ENCODE measurements around the gene HTR3C. TPM values are rescaled to one million over a fixed set of nuclear protein-coding genes. Genes with fewer than 3 reads are reported as not detected.

HTR3C gene
- total RNA-seq, 2 donors from 2014 or later, result not detected

DNA sequence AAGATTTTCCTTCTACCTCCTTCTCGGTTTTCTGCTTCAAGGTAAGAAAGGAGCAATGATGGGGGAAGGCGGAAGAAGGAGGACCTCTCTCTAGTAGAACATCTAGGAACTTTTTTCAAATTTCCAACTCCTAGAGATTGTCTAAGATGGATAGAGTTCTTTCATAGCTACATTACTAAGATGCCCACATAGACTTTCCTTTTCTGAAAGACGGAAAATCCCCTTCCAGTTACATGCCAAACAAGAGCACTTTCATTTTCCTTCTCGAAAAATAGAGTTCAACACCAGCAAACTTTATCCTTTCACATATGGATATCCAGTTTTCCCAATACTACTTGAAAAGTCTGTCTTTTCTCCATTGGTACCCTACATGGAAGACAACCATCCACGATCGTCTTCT is 44.7 kb downstream of the HTR3C start:
- Histone ChIP-seq H3K4me3 (no peak overlapping the region), H3K27me3 (no peaks in the 10 kb centered on the region), H3K9ac (ENCODE audit: low read depth in 2 of 2, low read length in 2 of 2) (no peak overlapping the region), H3K36me3 (no peaks in the 10 kb centered on the region), H3K4me1 (no peaks in the 10 kb centered on the region), H3K9me3 (no peaks in the 10 kb centered on the region), H3K27ac (no peak overlapping the region)
- intact Hi-C loops (cut with DNase I), result no loop called here
- DNase-seq, result no peak
- TF ChIP-seq, protein P1, sequence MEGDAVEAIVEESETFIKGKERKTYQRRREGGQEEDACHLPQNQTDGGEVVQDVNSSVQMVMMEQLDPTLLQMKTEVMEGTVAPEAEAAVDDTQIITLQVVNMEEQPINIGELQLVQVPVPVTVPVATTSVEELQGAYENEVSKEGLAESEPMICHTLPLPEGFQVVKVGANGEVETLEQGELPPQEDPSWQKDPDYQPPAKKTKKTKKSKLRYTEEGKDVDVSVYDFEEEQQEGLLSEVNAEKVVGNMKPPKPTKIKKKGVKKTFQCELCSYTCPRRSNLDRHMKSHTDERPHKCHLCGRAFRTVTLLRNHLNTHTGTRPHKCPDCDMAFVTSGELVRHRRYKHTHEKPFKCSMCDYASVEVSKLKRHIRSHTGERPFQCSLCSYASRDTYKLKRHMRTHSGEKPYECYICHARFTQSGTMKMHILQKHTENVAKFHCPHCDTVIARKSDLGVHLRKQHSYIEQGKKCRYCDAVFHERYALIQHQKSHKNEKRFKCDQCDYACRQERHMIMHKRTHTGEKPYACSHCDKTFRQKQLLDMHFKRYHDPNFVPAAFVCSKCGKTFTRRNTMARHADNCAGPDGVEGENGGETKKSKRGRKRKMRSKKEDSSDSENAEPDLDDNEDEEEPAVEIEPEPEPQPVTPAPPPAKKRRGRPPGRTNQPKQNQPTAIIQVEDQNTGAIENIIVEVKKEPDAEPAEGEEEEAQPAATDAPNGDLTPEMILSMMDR (IDR thresholded peaks at IDR 0.05), result no peak

DNA sequence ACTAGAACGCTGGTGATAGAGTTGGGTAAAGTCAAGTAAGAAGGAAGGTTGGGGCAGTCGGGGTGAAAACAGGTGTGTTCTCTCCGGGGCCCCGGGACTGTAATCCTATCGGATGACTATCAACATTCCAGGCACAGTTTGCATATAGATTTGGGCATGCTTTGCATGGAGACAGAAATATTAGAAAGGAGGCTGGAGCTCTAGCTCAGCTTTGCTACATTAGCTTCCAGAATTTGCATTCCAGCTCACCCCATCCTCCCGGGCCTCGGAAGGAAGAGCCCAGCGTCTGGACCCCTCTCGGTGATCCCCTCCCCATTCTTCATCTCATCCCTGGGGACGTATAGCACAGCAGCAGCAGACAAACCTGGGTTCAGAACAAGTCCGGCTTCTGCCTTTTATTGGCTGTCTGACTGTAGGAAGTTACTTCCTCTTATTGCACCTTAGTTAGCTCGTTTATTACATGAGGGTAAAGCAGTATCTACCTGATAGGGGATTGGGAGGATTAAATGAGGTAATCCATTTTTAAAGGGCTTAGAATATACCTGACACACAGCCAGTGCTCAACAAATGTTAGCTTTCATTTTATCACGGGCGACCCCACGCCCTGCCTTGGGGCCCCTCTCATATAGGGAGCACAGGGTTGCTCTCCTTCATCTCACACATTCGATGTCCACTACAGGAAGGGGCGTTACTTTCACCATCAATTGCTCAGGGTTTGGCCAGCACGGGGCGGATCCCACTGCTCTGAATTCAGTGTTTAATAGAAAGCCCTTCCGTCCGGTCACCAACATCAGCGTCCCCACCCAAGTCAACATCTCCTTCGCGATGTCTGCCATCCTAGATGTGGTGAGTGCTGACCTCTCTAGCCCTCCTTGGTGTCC is 47.2 kb downstream of the HTR3C start:
- TF ChIP-seq, protein P1 (IDR thresholded peaks at IDR 0.05), result no peak
- no peaks in the 10 kb centered on the region for H3K36me3 ChIP-seq
- intact Hi-C loops (cut with DNase I), result no loop called here
- H3K4me1 ChIP-seq, result no peaks in the 10 kb centered on the region
- H3K27me3 ChIP-seq, result no peaks in the 10 kb centered on the region
- H3K4me3 ChIP-seq, result no peak overlapping the region
- H3K9me3 ChIP-seq, result no peaks in the 10 kb centered on the region
- H3K27ac ChIP-seq, result no peak overlapping the region
- H3K9ac ChIP-seq (ENCODE audit: low read depth in 2 of 2, low read length in 2 of 2), result peak overlapping the region in 1 of 2 donors; percentile 12
- DNase-seq, result no peak

Other genes starting within 250 kb of the HTR3C start
- under 1 TPM in 1 of 2 donors, not detected in 1; 0.98 TPM for gene MAP6D1, start 227.5 kb upstream of the HTR3C start, total RNA-seq
- gene PARL, start 168.2 kb upstream of the HTR3C start, total RNA-seq, result 10 to 100 TPM; 64.8 to 67.9 TPM
- 10 to 100 TPM; 15.1 to 16.6 TPM for gene ABCC5, start 35.2 kb upstream of the HTR3C start, total RNA-seq
- gene HTR3D, start 21.3 kb upstream of the HTR3C start, total RNA-seq, result not detected
- gene HTR3E, start 44.0 kb downstream of the HTR3C start, total RNA-seq, result under 1 TPM; 0.13 to 0.52 TPM
- 10 to 100 TPM; 36.0 to 58.3 TPM for gene EIF2B5, start 82.3 kb downstream of the HTR3C start, total RNA-seq
- gene DVL3, start 102.3 kb downstream of the HTR3C start, total RNA-seq, result 10 to 100 TPM; 60.8 to 64.6 TPM
- gene AP2M1, start 121.8 kb downstream of the HTR3C start, total RNA-seq, result 100 to 1,000 TPM; 206 to 255 TPM
- 10 to 100 TPM; 54.6 to 82.4 TPM for gene ABCF3, start 133.2 kb downstream of the HTR3C start, total RNA-seq
- gene VWA5B2, start 176.5 kb downstream of the HTR3C start, total RNA-seq, result 1 to 10 TPM; 2.1 to 2.3 TPM
- gene ALG3, start 195.9 kb downstream of the HTR3C start, total RNA-seq, result 10 to 100 TPM; 25.1 to 78.9 TPM
- gene EEF1AKMT4, start 196.6 kb downstream of the HTR3C start, total RNA-seq, result 10 to 100 TPM in 1 of 2 donors, 1 to 10 TPM in 1; 4.1 to 11.7 TPM
- under 1 TPM in 1 of 2 donors, not detected in 1; 0.19 TPM for gene CAMK2N2, start 208.5 kb downstream of the HTR3C start, total RNA-seq
- under 1 TPM in 1 of 2 donors, not detected in 1; 0.37 TPM for gene ECE2, start 223.0 kb downstream of the HTR3C start, total RNA-seq
- 100 to 1,000 TPM; 166 to 298 TPM for gene PSMD2, start 246.2 kb downstream of the HTR3C start, total RNA-seq

All from colonic mucosa (tissue), 4 donors.